Ovary (tissue), 9 donors: ENCODE measurements around the gene CFAP206. TPM values are rescaled to one million over a fixed set of nuclear protein-coding genes. Genes with fewer than 3 reads are reported as not detected.

Experiments
- DNase-seq, 5 donors: peaks; one replicate each; pipeline ENCODE4 v3.0.0-alpha.2; 2019 to 2020
- H3K27ac ChIP-seq, 2 donors: fragments of 200-600 bp; one replicate each; pipeline versions ENCODE4 v1.5.1 to v1.8.0; 2019 to 2022
- H3K27me3 ChIP-seq: fragments of 200-600 bp; one replicate; pipeline ENCODE4 v1.8.0; 2022
- H3K36me3 ChIP-seq: fragments of 200-600 bp; sonication (generic); one replicate; pipeline ENCODE4 v1.5.1; 2019
- H3K4me1 ChIP-seq: one replicate; pipeline ENCODE4 v1.8.1; 2013; ENCODE audit warnings: mild to moderate bottlenecking, moderate library complexity; ENCODE audit not compliant: insufficient read depth
- H3K4me3 ChIP-seq: fragments of 200-600 bp; sonication (generic); one replicate; pipeline ENCODE4 v1.5.1; 2017
- H3K9me3 ChIP-seq, 2 donors: fragments of 200-600 bp in 1 of 2; sonication (generic) in 1 of 2; one replicate each; pipeline versions ENCODE4 v1.5.1 to v1.8.1; 2013 to 2019; ENCODE audit warnings: mild to moderate bottlenecking in 1 of 2, moderate library complexity in 1 of 2
- EP300 ChIP-seq: sonication (generic); formaldehyde crosslinking; IDR thresholded peaks from one replicate; pipeline ENCODE4 v1.6.1; 2017; ENCODE audit warnings: antibody characterized with exemption
- POLR2A ChIP-seq: fragments of 450-650 bp; IDR thresholded peaks from one replicate; pipeline ENCODE4 v1.6.1; 2017; ENCODE audit warnings: antibody characterized with exemption, mild to moderate bottlenecking, moderate library complexity
- WGBS, 3 donors: extraction: QIAGEN DNeasy Blood & Tissue Kit in 1 of 3; methylation state at CpG; one replicate each; pipeline versions ENCODE4 v1.1.5 to v1.1.7; 2013 to 2017; 5-methylcytosine and 5-hydroxymethylcytosine counted together
- intact Hi-C, 4 donors: fragments of 100-400 bp; cut with DNase I; formaldehyde crosslinking; loops; one replicate each; pipeline versions ENCODE4 v1.11.0 to v1.15.1; 2022 to 2023
- polyA plus RNA-seq, 2 donors: library from polyadenylated mRNA; stranded (reverse); fragments of 200-250 nt in 1 of 2; fragments of 350-450 nt in 1 of 2; fragmentation: Illumina TruSeq in 1 of 2; extraction: RNeasy Lipid Tissue Mini Kit (QIAGEN cat#74804) in 1 of 2; gene quantifications; one replicate each; pipeline ENCODE4 v1.2.3, GENCODE V29; 2013 to 2014
- total RNA-seq, 7 donors: library from RNA; depleted of rRNA in 2 of 7; stranded (reverse); fragments of >200 nt in 2 of 7; fragmentation: NEBNext Ultra II Directional in 3 of 7; extraction: Animal tissue kit (Norgen Biotek cat#: 25700) in 3 of 7; gene quantifications; one replicate each; pipeline versions ENCODE4 v1.1.0 to v1.2.4, GENCODE V29; 2016 to 2023
- TF ChIP-seq, protein P1 (sequence below), 3 donors: fragments of 450-650 bp in 2 of 3; fragments of 200-600 bp in 1 of 3; IDR thresholded peaks; one replicate each; pipeline versions ENCODE4 v1.5.1 to v1.8.0; 2016 to 2022; ENCODE audit warnings: antibody characterized with exemption in 3 of 3, mild to moderate bottlenecking in 1 of 3
- donor health status: DM: no; HTN: no; CAD: no; lungs with moderate emphysema.
- donor health status: DM: no; HTN: no; CAD: no.
- donor health status: Bipolar disorder and iron deficiency.
- donor health status: DM: yes; HTN: yes; CAD: no.
- donor health status: DM: no; HTN: no; CAD: no.
- donor health status: DM: yes; HTN: yes; CAD: no.

Gene CFAP206
- total and polyA plus RNA-seq, 9 donors = 0.15 to 9.5 (median 0.57) TPM; not detected in 1

DNA sequence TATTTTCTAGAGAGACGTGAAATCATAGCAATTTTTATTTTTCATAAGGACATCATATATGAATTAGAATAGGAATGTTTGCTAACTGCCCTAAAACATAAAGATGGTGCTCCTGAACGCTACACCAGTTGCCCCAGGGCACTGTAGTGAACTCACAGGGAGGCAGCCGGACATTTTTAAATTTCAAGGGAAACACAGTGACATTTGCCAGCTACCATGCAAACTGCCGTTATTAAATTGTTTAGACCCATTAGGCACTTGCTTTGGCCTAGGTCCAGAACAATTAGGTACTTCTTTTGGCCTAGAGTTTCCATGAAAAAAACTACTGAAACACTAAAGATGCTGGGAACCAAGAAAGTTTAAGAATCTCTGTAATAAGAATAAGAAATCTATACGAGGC lies 24.9 kb upstream of the CFAP206 start:
- H3K36me3 ChIP-seq = no peaks in the 10 kb centered on the region
- no peak overlapping the region for H3K27ac ChIP-seq
- no peak overlapping the region for H3K4me3 ChIP-seq
- no peak for DNase-seq
- intact Hi-C loops = no loop called here
- no peaks in the 10 kb centered on the region for H3K4me1 ChIP-seq
- no peaks in the 10 kb centered on the region for H3K9me3 ChIP-seq
- TF ChIP-seq EP300 (no peak), POLR2A (no peak)
- TF ChIP-seq, protein P1, sequence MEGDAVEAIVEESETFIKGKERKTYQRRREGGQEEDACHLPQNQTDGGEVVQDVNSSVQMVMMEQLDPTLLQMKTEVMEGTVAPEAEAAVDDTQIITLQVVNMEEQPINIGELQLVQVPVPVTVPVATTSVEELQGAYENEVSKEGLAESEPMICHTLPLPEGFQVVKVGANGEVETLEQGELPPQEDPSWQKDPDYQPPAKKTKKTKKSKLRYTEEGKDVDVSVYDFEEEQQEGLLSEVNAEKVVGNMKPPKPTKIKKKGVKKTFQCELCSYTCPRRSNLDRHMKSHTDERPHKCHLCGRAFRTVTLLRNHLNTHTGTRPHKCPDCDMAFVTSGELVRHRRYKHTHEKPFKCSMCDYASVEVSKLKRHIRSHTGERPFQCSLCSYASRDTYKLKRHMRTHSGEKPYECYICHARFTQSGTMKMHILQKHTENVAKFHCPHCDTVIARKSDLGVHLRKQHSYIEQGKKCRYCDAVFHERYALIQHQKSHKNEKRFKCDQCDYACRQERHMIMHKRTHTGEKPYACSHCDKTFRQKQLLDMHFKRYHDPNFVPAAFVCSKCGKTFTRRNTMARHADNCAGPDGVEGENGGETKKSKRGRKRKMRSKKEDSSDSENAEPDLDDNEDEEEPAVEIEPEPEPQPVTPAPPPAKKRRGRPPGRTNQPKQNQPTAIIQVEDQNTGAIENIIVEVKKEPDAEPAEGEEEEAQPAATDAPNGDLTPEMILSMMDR (IDR thresholded peaks at IDR 0.05) = no peak
- no peaks in the 10 kb centered on the region for H3K27me3 ChIP-seq
- WGBS, 3 donors = 89 to 90% (median 90%) methylated on average over 5 of the region's 5 CpGs

DNA sequence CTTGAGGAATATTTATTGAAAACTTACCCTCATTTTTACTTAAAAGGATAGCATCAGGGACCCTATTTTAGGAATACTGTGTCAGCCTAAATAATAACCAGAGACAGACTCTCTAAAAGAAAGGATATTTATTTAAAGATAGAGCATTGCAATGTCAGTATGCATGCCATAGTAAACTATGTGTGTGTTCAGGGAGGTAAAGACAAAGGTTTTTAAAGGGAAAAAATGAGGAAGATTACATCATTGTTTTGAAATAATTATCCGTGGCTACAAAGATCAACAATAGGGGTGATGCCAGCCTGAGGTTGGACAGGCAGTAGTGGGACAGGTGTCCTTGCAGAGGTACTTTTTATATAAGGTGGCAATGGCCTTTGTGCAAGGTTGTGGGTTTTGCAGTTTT lies 23.7 kb upstream of the CFAP206 start:
- 21 to 36% (median 29%) methylated on average over 1 of the region's 1 CpG for WGBS, 3 donors
- no peaks in the 10 kb centered on the region for H3K4me1 ChIP-seq
- H3K36me3 ChIP-seq = no peaks in the 10 kb centered on the region
- intact Hi-C loops = no loop called here
- H3K9me3 ChIP-seq = no peaks in the 10 kb centered on the region
- no peaks in the 10 kb centered on the region for H3K27me3 ChIP-seq
- no peak overlapping the region for H3K27ac ChIP-seq
- H3K4me3 ChIP-seq = no peak overlapping the region
- DNase-seq = no peak
- TF ChIP-seq POLR2A (no peak), EP300 (no peak)
- TF ChIP-seq, protein P1 (IDR thresholded peaks at IDR 0.05) = no peak

DNA sequence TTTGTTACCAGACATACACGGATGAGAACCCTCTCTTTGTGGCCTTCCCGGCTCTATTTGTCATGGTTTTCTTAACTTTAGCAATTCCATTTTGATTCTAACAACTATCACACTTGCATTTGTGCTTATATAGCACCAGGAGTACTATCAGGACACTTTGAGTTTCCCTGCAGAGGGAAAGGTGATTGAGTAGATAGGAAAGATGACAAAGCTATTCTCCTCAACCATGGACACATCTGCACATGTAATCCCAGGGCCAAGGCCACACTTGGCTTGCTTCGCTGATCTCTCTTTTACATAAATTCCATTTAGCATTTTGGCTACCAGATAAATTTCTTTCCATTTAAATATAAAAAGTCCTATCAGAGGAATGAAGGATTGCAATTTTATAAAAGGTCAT lies 23.3 kb upstream of the CFAP206 start:
- Histone ChIP-seq H3K4me1 (no peaks in the 10 kb centered on the region), H3K36me3 (no peaks in the 10 kb centered on the region), H3K27ac (no peak overlapping the region), H3K4me3 (no peak overlapping the region), H3K9me3 (no peaks in the 10 kb centered on the region), H3K27me3 (no peaks in the 10 kb centered on the region)
- 55 to 73% (median 72%) methylated on average over 3 of the region's 3 CpGs for WGBS, 3 donors
- TF ChIP-seq EP300 = no peak
- TF ChIP-seq POLR2A = no peak
- TF ChIP-seq, protein P1 (IDR thresholded peaks at IDR 0.05) = no peak
- intact Hi-C loops = no loop called here
- no peak for DNase-seq

DNA sequence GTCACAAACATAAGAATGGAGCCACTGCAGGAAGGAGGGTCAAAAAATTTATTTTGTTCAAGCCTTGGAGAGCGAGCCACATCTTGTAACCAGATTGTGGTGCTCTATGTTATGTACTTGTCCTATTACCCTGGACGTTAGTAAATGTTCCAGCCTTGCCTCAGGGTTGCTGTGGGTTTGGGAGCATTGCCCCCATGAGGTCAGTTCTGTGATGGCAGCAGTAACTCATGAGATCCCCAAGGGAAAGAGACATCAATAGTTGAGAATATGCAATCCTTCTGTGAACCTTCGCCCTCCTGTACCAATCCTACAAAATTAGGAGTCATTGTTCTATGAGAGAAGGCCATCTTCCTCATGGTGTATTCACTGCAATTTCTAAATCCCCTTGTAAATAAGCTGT lies 16.4 kb upstream of the CFAP206 start:
- H3K9me3 ChIP-seq = no peaks in the 10 kb centered on the region

More for the DNA sequence above, 16.4 kb upstream of the CFAP206 start:
- Histone ChIP-seq H3K27me3 (no peaks in the 10 kb centered on the region), H3K36me3 (no peaks in the 10 kb centered on the region), H3K27ac (no peak overlapping the region), H3K4me1 (no peaks in the 10 kb centered on the region), H3K4me3 (no peak overlapping the region)
- WGBS, 3 donors = 63 to 69% (median 63%) methylated on average over 3 of the region's 3 CpGs
- intact Hi-C loops = loop anchor here in 2 of 4 donors (5.0 to 10.0 kb wide), 2 partner anchors 1476 to 1483 kb away; no protein-coding TSS in a partner anchor
- DNase-seq = no peak
- TF ChIP-seq EP300 (no peak), POLR2A (no peak)
- TF ChIP-seq, protein P1 (IDR thresholded peaks at IDR 0.05) = no peak
